Stimulated activated naive CD8-positive, alpha-beta T cell treated with anti-CD3 and anti-CD28 coated beads, Interleukin-15, amount 100 ng/mL, for 72 hours (primary cell): ENCODE results near the gene PRR19.
"Not testable (repeated sequence)": the region's sequence is repeated elsewhere in the genome, so short reads cannot be mapped to it uniquely, and the experiment has no call there.

Experiments
- ATAC-seq: fragments of 150-1000 bp; cut with Tn5 transposase; 2 replicates; pipeline ENCODE4 v1.10.0; 2021; ENCODE audit warnings: mild to moderate bottlenecking, moderate library complexity
- DNase-seq, 2 donors: peaks; one replicate each; pipeline ENCODE4 v3.0.0; 2021 to 2022
- H3K27ac Mint-ChIP-seq, 2 donors: one replicate each; pipeline ENCODE4 v1.8.0; 2022; ENCODE audit warnings: mild to moderate bottlenecking in 2 of 2, mixed read lengths in 2 of 2, moderate library complexity in 2 of 2
- H3K27me3 Mint-ChIP-seq: one replicate; pipeline ENCODE4 v1.8.0; 2022; ENCODE audit warnings: mixed read lengths
- H3K4me1 Mint-ChIP-seq: one replicate; pipeline ENCODE4 v1.8.0; 2022; ENCODE audit warnings: mild to moderate bottlenecking, mixed read lengths
- H3K4me3 Mint-ChIP-seq, 2 donors: one replicate each; pipeline ENCODE4 v1.8.0; 2022; ENCODE audit warnings: mild to moderate bottlenecking in 2 of 2, mixed read lengths in 2 of 2, moderate library complexity in 1 of 2
- H3K9me3 Mint-ChIP-seq, 2 donors: one replicate each; pipeline ENCODE4 v1.8.0; 2022; ENCODE audit warnings: mixed read lengths in 2 of 2

The PRR19 gene

DNA sequence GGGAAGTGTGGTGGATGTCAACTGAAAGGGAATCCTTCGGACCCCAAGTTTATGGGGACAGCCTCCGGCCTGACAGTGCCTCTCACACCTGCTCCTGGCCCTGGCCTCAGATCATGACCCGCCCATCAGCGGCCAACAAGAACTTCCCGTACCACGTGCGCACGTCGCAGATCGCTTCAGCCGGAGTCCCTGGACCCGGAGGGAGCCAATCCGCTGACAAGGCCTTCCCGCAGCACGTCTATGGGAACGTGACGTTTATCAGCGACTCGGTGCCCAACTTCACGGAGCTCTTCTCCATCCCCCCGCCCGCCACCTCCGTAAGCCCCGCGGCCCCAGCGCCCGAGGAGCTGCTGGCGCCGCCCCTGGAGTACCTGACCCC is 21.5 kb downstream of the PRR19 start:
- Mint-ChIP-seq H3K4me3 (peak overlapping the region; percentile 37 to 44), H3K9me3 (no peaks in the 10 kb centered on the region), H3K27ac (no peak overlapping the region), H3K4me1 (peaks cover 31% of the 10 kb centered on the region), H3K27me3 (peaks cover 41% of the 10 kb centered on the region)
- ATAC-seq = no peak
- no peak for DNase-seq

DNA sequence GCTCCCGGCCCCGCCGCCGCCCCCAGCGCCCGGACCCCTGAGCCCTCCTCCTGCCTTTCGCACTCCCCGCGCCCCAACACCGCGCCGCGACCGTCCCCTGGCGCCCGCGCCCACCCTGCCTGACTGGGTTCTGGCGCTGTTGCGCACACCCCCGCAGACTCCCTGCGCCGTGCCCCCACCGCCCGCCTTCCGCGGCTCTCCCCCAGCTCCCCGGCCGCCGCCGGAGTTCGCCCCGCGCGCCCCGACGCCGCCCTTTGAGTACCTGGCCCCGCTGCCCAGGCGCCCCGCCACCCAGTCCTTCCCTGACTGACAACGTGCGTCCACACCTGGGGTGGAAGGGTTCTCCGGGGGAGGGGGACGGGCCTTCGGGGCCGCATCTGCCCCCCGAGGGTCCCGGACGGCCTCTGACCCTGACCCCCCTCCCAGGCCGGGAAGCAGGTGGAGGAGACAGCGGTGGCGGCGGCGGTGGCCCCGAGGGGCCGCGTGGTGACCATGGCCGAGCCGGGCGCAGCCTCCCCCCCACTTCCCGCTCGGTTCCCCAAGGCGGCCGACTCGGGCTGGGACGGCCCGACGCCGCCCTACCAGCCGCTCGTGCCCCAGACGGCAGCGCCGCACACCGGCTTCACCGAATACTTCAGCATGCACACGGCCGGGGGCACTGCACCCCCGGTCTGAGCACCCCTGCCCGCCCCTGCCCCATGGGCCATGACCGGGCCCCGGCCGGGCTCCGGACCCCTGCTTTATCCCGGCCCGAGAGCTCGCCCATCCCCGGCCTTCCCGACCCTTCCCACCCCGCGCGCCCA is 22.1 kb downstream of the PRR19 start:
- Mint-ChIP-seq H3K9me3 (no peaks in the 10 kb centered on the region), H3K4me3 (peak overlapping the region; percentile 48 to 96), H3K27me3 (peaks cover 41% of the 10 kb centered on the region), H3K4me1 (peaks cover 36% of the 10 kb centered on the region), H3K27ac (no peak overlapping the region)
- ATAC-seq (no peak), DNase-seq (peak in 1 of 2 donors; percentile 49)

DNA sequence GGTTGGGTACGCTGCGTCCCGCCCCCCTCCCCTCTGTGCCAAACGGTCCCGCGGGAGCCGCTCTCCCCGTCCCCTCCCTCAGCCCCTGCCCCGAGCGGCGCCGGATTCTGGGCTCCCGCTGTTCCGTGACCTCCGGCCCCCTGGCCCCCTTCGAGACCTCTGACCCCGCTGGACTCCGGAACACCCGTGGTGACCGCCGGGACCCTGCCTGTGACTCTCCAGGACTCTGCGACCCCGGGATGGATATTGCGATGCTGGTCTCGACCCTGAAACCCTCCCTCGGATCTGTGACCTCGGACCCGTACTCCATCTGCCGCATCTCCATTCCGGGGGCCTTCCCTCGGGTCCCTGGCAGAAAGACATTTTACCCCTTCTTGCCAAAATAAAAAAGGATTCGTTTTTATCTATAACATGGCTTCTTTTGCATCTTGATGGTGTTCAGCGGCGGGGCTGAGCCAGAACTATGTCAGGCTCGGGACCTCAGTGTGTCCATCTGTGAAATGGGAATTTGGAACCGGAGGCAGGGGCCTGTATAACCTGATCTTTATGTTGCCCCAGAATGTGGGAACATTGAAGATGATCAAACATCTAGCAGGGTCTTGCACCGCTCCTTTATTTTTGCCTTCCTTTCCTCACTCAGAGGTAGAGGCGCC is 22.8 kb downstream of the PRR19 start:
- Mint-ChIP-seq H3K4me3 (peak overlapping the region; percentile 92 to 96), H3K27me3 (peaks cover 41% of the 10 kb centered on the region), H3K4me1 (peaks cover 39% of the 10 kb centered on the region), H3K27ac (peak overlapping the region; percentile 76 to 93), H3K9me3 (no peaks in the 10 kb centered on the region)
- ATAC-seq = no peak
- no peak for DNase-seq

DNA sequence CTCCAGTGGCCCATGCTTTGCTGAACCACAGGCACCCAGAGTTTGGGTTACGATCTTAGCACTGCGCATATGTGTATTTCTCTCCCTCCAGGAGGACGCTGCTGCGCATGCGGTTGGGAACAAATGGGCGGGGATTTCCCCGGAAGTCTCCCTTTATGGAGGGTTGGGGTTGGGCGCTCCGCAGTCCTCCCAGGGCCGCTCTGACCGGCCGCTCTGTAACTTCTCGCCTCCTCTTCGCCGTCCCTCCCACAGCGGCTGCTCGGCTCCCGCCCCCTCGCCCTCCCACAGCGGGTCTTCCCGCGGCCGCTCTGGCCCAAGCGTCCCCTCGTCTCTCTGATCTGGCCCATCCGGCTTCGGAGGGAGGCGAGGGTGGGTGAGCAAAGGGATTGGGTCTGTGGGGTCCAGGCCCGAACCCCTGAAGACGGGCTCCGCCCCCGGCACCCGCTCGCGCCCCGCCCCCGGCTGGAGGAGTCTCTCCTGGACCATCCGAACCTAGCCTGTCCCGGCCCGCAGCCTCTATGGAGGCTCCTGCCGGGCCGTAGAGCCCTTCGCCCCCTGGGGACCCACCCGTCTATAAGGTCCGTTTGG is 23.5 kb downstream of the PRR19 start, which contains the start of gene MEGF8:
MEGF8 (plus strand) TSS at position 328 of the 588 bp plus-strand sequence. CDS start 609 bp downstream, outside the sequence.
- DNase-seq = peak; percentile 97 to 99
- peak; percentile 94 for ATAC-seq
- Mint-ChIP-seq H3K27ac (peak within 1 kb of the TSS; percentile 76 to 93), H3K4me3 (peak within 1 kb of the TSS; percentile 92 to 96), H3K4me1 (peaks cover 41% of the 10 kb centered on the region), H3K27me3 (peaks cover 41% of the 10 kb centered on the region), H3K9me3 (no peaks in the 10 kb centered on the region)

DNA sequence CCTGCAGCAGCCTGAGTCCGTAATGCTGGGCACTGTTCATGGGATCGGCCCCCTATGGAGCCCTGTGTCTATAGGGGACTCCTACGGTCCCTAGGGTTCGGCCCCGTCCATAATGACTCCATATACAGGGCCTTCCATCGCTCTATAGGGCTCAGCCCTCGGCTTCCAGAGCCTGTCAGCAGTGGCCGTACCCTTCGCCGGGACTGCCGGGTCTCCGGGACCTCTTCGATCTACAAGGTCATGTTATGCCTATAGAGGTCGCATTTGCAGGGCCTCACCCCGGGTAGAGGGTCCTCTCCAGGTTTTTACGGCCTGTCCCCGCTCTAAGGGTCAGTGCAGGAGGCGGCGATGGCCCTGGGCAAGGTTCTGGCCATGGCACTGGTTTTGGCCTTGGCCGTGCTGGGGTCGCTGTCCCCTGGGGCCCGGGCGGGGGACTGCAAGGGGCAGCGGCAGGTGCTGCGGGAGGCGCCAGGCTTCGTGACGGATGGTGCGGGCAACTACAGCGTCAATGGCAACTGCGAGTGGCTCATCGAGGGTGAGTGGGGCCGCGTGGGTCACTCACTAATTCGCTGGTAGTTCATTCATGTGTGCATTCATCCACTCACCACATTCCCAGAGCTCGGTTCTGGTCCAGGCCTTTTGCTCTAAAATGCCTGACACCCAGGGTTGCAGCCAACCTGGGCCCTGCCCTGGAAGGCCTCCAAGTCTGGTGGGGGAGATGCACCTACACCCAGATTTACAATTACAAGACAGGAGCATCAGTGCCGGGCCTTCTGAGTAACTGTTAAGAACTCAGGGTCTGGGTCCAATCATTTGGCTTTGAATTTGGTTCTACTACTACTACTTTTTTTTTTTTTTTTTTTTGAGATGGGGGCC is 24.2 kb downstream of the PRR19 start:
- ATAC-seq (peak; percentile 27), DNase-seq (peak; percentile 43 to 47)
- no peaks in the 10 kb centered on the region for H3K9me3 Mint-ChIP-seq
- H3K27ac Mint-ChIP-seq = peak overlapping the region; percentile 70 to 85
- H3K4me3 Mint-ChIP-seq = peak overlapping the region; percentile 92 to 96
- H3K27me3 Mint-ChIP-seq = peaks cover 37% of the 10 kb centered on the region
- H3K4me1 Mint-ChIP-seq = peaks cover 44% of the 10 kb centered on the region

DNA sequence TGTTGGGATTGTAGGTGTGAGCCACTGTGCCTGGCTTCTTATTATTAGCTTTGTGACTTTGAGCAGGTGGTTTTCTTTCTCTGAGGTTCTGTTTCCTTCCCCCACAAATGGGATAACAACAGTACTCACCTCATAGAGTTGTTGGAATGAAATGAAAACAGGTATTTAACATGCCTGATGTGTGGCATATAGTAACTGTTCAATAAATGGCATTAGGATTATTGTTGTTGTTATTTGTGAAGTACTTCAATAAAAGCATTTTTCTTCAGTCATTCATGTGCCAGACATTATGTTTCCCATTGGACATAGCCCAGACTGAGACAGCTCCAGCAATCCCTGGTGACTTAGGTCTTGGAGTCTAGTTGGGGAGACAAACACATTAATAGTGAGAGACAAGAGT is 25.0 kb downstream of the PRR19 start:
- DNase-seq (no peak), ATAC-seq (no peak)
- Mint-ChIP-seq H3K4me1 (peaks cover 44% of the 10 kb centered on the region), H3K27ac (peak overlapping the region in 1 of 2 donors; percentile 16), H3K9me3 (no peaks in the 10 kb centered on the region), H3K27me3 (peaks cover 28% of the 10 kb centered on the region), H3K4me3 (peak overlapping the region; percentile 92 to 96)

DNA sequence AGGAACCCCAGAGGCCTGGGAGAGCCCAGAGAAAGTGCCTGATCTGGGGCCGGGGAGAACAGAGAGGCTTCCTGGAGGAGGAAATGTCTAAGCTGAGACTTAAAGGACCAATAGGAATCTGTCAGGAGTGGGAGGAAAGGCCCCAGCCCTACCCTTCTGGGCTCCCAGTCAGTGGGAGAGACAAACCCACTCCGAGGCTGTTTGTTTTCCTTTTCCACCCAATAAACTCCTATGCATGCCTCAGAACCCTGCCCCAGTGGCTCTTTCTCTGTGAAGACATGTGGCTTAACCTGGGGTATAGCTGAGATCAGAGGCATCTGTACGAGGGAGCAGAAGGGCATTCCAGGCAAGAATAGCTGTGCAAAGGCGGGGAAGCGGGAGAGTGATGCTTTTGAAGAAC is 25.4 kb downstream of the PRR19 start:
- Mint-ChIP-seq H3K4me1 (peaks cover 44% of the 10 kb centered on the region), H3K4me3 (no peak overlapping the region), H3K27ac (no peak overlapping the region), H3K9me3 (no peaks in the 10 kb centered on the region), H3K27me3 (peaks cover 26% of the 10 kb centered on the region)
- DNase-seq (no peak), ATAC-seq (no peak)

DNA sequence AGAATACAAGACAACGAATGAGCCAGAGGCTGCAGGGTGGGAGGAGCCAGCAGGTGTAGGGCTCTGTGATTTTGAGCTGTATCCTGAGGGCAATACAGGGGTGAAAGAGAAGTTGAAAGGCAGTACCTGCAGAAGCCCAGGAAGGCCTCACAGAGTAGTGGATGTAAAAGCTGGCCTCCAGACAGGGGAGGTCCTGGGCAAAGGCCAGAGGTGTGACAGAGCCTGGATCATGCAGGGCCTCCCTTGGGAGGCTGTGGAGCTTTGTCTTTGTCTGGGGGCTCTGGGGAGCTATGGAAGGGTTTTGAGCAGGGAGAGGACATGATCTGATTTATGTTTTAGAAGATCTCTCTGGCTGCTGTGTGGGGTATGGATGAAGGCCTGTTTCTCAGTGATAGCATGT is 26.2 kb downstream of the PRR19 start:
- Mint-ChIP-seq H3K27me3 (peaks cover 20% of the 10 kb centered on the region), H3K27ac (no peak overlapping the region), H3K9me3 (no peaks in the 10 kb centered on the region), H3K4me3 (no peak overlapping the region), H3K4me1 (peaks cover 44% of the 10 kb centered on the region)
- no peak for DNase-seq
- no peak for ATAC-seq

DNA sequence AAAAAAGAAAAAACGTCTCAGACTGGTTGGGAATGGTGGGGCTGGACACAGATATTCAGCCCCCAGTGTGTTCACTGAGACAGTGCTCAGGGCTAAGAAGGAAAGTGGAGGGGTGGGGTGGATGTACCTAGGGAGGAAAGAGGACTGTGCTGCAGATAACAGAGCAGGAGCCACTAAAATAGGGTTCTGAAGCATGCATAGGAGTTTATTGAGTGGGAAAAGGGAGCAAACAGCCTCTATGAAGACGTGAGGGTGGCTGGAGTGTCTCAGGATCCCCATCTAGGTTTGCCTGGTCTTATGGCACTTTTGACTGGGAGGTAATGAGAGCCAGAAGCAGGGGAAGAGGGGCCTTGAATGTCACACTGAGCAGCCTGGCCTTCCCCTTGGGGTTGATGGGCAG is 26.9 kb downstream of the PRR19 start:
- Mint-ChIP-seq H3K4me3 (no peak overlapping the region), H3K4me1 (peaks cover 44% of the 10 kb centered on the region), H3K27ac (no peak overlapping the region), H3K9me3 (no peaks in the 10 kb centered on the region), H3K27me3 (peaks cover 12% of the 10 kb centered on the region)
- DNase-seq = no peak
- no peak for ATAC-seq

DNA sequence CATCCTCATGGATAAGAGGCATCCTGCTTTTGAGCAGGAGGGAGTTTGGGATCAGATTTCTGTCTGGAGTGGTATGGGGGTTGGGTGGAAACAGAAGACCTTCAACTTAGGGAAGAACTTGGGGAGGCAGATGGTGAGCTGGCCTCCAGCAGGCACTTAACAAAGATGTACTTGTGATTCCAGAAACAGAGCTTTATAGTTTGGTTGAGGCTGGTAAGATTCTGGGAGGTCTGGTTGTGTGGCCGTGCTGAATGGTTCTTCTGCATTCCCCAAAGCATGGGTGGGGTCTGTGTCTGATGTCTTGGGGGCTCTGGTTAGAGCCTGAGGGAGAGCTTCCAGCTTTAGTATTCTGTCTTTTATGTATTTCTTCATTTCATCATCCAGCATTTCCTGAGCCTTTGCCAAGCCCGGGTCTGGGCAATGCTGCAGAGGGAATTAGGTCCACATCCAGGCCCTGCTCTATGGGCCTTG is 28.3 kb downstream of the PRR19 start:
- H3K9me3 Mint-ChIP-seq = no peaks in the 10 kb centered on the region
- no peak overlapping the region for H3K4me3 Mint-ChIP-seq
- H3K27me3 Mint-ChIP-seq = peaks cover under 1% of the 10 kb centered on the region
- ATAC-seq = no peak
- DNase-seq = no peak
- peak overlapping the region in 1 of 2 donors; percentile 21 for H3K27ac Mint-ChIP-seq
- H3K4me1 Mint-ChIP-seq = peaks cover 37% of the 10 kb centered on the region

DNA sequence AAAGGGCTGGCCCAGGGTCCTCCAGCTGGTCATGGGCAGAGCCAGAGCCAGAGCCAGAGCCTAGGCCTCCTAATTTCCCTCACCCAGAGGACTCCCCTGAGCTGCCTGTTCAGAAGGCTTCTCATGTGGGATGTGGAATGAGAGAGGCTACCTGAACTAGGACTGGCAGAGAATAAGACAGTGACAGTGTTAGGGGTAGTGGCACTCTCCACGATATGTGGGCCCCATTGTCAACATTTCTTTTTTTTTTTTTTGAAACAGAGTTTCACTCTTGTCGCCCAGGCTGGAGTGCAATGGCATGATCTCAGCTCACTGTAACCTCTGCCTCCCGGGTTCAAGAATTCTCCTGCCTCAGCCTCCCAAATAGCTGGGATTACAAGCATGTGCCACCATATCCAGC is 29.4 kb downstream of the PRR19 start:
- H3K4me3 Mint-ChIP-seq, H3K9me3 Mint-ChIP-seq, DNase-seq, ATAC-seq, H3K27ac Mint-ChIP-seq, H3K27me3 Mint-ChIP-seq: not testable (repeated sequence)
- H3K4me1 Mint-ChIP-seq = peaks cover 34% of the 10 kb centered on the region

DNA sequence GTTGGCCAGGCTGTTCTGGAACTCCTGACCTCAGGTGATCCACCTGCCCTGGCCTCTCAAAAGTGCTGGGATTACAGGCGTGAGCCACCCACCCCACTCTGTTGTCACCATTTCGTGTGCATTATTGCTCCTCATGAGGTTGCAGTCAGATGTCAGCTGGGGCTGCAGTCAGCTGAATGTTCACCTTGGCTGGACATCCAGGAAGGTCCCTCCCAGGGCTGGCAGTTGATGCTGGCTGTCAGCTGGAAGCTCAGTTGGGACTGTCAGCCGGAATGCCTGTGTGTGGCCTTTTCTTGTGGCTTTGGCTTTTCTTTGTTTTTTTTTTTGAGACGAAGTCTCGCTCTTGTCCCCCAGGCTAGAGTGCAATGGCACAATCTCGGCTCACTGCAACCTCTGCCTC is 30.1 kb downstream of the PRR19 start:
- Mint-ChIP-seq H3K9me3 (no peaks in the 10 kb centered on the region), H3K27me3 (no peaks in the 10 kb centered on the region), H3K4me3 (no peak overlapping the region), H3K27ac (no peak overlapping the region), H3K4me1 (peaks cover 27% of the 10 kb centered on the region)
- ATAC-seq (no peak), DNase-seq (no peak)

DNA sequence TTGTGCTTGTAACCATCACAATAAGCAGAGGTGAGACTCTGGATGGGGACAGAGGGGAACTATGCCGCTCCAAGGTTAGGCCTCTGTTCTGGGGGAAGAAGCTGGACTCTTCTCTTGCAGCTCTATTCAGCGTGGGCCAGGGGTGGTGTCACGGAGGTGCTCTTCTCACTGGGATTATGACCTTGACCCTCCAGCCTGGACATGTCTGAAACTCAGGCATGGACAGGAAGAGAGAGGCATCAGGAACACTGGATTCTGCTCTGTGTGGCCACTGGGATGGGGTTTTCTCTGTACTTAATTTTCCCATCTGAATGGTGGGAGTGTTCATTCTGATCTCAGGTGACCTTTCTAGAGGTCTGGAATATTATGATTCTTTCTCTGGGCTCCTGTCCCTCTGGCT is 31.1 kb downstream of the PRR19 start:
- DNase-seq = no peak
- no peaks in the 10 kb centered on the region for H3K27me3 Mint-ChIP-seq
- no peak overlapping the region for H3K4me3 Mint-ChIP-seq
- H3K9me3 Mint-ChIP-seq = no peaks in the 10 kb centered on the region
- H3K27ac Mint-ChIP-seq = no peak overlapping the region
- H3K4me1 Mint-ChIP-seq = peaks cover 18% of the 10 kb centered on the region
- ATAC-seq = no peak

DNA sequence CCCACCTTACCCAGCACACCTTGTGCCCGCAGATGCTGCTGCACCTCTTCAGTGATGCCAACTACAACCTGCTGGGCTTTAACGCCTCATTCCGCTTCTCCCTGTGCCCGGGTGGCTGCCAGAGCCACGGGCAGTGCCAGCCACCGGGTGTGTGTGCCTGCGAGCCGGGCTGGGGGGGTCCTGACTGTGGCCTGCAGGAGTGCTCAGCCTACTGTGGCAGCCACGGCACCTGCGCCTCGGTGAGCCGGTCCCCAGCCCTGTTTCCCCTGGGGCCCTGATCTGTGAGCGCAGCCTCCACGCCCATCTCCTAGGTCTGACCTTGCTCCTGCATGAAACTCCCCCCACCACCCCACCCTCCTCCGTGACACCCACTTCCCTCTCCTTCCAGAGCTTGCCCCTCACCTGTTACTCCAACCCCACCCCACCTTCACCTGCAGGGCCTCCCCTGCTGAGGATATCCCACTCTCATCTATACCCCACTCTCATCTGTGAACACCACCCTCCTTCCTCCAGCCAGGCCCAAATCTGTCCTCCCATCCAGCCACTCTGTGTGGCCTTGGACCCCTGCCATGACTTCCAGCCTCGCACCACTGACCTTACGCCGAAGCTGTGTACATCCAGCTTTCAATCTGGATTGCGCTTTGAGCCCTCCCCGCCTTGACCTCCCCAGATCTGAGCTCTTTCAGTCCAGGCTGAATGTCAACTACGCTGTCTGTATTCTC is 32.2 kb downstream of the PRR19 start:
- peaks cover 8% of the 10 kb centered on the region for H3K4me1 Mint-ChIP-seq
- ATAC-seq = no peak
- H3K4me3 Mint-ChIP-seq = no peak overlapping the region
- no peaks in the 10 kb centered on the region for H3K9me3 Mint-ChIP-seq
- no peaks in the 10 kb centered on the region for H3K27me3 Mint-ChIP-seq
- no peak for DNase-seq
- H3K27ac Mint-ChIP-seq = no peak overlapping the region
